Nephron (organoid): ENCODE measurements around the gene CYP4Z1.
A peak's percentile ranks its signal among the peaks of the same experiment; 100 is the strongest.
"Not testable (repeated sequence)": the region's sequence is repeated elsewhere in the genome, so short reads cannot be mapped to it uniquely, and the experiment has no call there.

Experiments
- H3K27ac Mint-ChIP-seq, 3 experiments: 2 replicates each; pipeline ENCODE4 v1.8.0; 2020; ENCODE audit warnings: mixed read lengths in 3 of 3, mild to moderate bottlenecking in 2 of 3, moderate library complexity in 1 of 3
- H3K27me3 Mint-ChIP-seq: 2 replicates; pipeline ENCODE4 v1.8.0; 2021; ENCODE audit warnings: low read depth, mild to moderate bottlenecking, moderate library complexity, mixed read lengths
- H3K36me3 Mint-ChIP-seq: 2 replicates; pipeline ENCODE4 v1.8.0; 2020; ENCODE audit warnings: low read depth, mixed read lengths
- H3K4me1 Mint-ChIP-seq: 2 replicates; pipeline ENCODE4 v1.8.0; 2020; ENCODE audit warnings: mixed read lengths
- H3K4me3 Mint-ChIP-seq, 3 experiments: 2 replicates each; pipeline ENCODE4 v1.8.0; 2020; ENCODE audit warnings: mild to moderate bottlenecking in 3 of 3, mixed read lengths in 3 of 3, moderate library complexity in 2 of 3
- H3K9me3 Mint-ChIP-seq: 2 replicates; pipeline ENCODE4 v1.8.0; 2020; ENCODE audit warnings: mixed read lengths
- TF ChIP-seq, protein P1 (sequence below), 3 experiments: fragments of 200-600 bp; sonication (generic); IDR thresholded peaks; one replicate each; pipeline ENCODE4 v1.5.0; 2021; ENCODE audit warnings: antibody characterized with exemption in 3 of 3; ENCODE audit not compliant: unreplicated experiment in 3 of 3

CYP4Z1 gene

GRCh38 chr1:47031059-47031458 is 36.0 kb upstream of the CYP4Z1 start:
- H3K27me3 Mint-ChIP-seq, result peaks cover 3% of the 10 kb centered on the region
- H3K36me3 Mint-ChIP-seq, result no peaks in the 10 kb centered on the region
- H3K9me3 Mint-ChIP-seq, result no peaks in the 10 kb centered on the region
- no peak overlapping the region for H3K4me3 Mint-ChIP-seq
- peaks cover 6% of the 10 kb centered on the region for H3K4me1 Mint-ChIP-seq
- TF ChIP-seq, protein P1, sequence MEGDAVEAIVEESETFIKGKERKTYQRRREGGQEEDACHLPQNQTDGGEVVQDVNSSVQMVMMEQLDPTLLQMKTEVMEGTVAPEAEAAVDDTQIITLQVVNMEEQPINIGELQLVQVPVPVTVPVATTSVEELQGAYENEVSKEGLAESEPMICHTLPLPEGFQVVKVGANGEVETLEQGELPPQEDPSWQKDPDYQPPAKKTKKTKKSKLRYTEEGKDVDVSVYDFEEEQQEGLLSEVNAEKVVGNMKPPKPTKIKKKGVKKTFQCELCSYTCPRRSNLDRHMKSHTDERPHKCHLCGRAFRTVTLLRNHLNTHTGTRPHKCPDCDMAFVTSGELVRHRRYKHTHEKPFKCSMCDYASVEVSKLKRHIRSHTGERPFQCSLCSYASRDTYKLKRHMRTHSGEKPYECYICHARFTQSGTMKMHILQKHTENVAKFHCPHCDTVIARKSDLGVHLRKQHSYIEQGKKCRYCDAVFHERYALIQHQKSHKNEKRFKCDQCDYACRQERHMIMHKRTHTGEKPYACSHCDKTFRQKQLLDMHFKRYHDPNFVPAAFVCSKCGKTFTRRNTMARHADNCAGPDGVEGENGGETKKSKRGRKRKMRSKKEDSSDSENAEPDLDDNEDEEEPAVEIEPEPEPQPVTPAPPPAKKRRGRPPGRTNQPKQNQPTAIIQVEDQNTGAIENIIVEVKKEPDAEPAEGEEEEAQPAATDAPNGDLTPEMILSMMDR (IDR thresholded peaks at IDR 0.05; ENCODE audit: unreplicated experiment in 3 of 3), result no peak
- H3K27ac Mint-ChIP-seq, result peak overlapping the region in 1 of 3 experiments; percentile 22

DNA sequence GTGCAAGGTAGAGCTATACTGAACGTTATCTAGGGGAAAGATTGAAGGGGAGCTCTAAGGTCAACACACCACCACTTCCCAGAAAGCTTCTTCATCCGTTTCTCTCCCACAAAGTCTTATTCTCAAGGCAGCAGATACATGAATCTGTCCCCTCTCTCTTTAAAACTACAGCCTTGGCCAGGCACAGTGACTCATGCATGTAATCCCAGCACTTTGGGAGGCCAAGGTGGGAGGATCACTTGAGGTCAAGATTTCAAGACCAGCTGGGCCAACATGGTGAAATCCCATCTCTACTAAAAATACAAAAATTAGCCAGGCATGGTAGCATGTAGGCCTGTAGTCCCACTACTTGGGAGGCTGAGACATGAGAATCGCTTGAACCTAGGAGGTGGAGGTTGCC is 35.4 kb upstream of the CYP4Z1 start:
- TF ChIP-seq, protein P1 (IDR thresholded peaks at IDR 0.05; ENCODE audit: unreplicated experiment in 3 of 3), result no peak
- no peak overlapping the region for H3K4me3 Mint-ChIP-seq

DNA sequence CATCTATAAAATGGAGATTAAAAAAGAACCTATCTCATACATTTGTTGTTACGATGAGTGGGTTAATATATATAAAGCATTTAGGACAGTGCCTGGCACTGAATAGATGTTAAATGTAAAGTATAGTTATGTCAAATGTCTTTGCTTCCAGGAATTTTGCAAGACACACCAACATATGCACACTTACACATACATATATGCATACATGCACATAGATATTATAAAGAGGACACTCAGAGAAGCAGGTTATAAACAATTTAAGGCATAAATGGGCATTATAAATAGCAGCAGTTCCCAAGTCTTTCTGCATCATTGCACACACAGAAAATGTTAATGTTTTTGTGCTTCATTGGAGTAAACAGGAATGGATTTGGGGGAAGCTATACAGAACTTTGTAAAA is 30.3 kb upstream of the CYP4Z1 start:
- Mint-ChIP-seq H3K4me3 (no peak overlapping the region), H3K9me3 (no peaks in the 10 kb centered on the region), H3K27ac (no peak overlapping the region), H3K36me3 (no peaks in the 10 kb centered on the region), H3K4me1 (no peaks in the 10 kb centered on the region), H3K27me3 (no peaks in the 10 kb centered on the region)
- TF ChIP-seq, protein P1 (IDR thresholded peaks at IDR 0.05; ENCODE audit: unreplicated experiment in 3 of 3), result no peak

More for the DNA sequence above, 35.4 kb upstream of the CYP4Z1 start:
- peaks cover 3% of the 10 kb centered on the region for H3K27me3 Mint-ChIP-seq
- peak overlapping the region in 1 of 3 experiments; percentile 22 for H3K27ac Mint-ChIP-seq
- peaks cover 6% of the 10 kb centered on the region for H3K4me1 Mint-ChIP-seq
- no peaks in the 10 kb centered on the region for H3K36me3 Mint-ChIP-seq
- no peaks in the 10 kb centered on the region for H3K9me3 Mint-ChIP-seq

- H3K36me3 Mint-ChIP-seq, result peaks cover 4% of the 10 kb centered on the region
- H3K9me3 Mint-ChIP-seq, result peaks cover 15% of the 10 kb centered on the region
- peaks cover 9% of the 10 kb centered on the region for H3K27me3 Mint-ChIP-seq
- no peaks in the 10 kb centered on the region for H3K4me1 Mint-ChIP-seq
- H3K4me3 Mint-ChIP-seq, result no peak overlapping the region
- no peak overlapping the region for H3K27ac Mint-ChIP-seq
- TF ChIP-seq, protein P1 (IDR thresholded peaks at IDR 0.05; ENCODE audit: unreplicated experiment in 3 of 3), result no peak
Observed at GRCh38 chr1:47059376-47059775, 7.7 kb upstream of the CYP4Z1 start.

- not testable (repeated sequence) for H3K9me3 Mint-ChIP-seq, H3K27ac Mint-ChIP-seq, H3K36me3 Mint-ChIP-seq, H3K4me3 Mint-ChIP-seq, H3K4me1 Mint-ChIP-seq
- peaks cover 32% of the 10 kb centered on the region for H3K27me3 Mint-ChIP-seq
Observed at GRCh38 chr1:47069080-47069479, 2.0 kb downstream of the CYP4Z1 start.

DNA sequence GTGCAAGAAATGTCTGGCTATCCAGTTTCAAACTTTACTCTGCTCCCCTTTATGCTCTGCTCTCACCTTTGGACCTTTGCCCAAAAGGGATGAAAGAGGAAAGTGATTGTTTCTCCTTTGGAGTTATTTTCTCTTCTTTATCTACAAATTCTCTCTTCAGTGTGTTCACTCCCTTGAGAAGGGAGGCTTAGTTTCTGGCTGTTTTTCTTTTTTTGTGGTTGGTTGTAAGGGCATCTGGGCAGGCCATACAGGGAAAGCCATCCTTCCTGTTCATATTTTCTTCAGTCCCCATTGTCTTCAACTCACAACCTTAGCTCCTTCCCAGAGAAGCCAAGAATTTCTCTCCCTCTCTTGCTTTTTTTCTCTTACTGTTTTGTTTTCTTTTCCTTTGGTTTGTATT is 2.5 kb downstream of the CYP4Z1 start:
- not testable (repeated sequence) for H3K9me3 Mint-ChIP-seq, H3K36me3 Mint-ChIP-seq, H3K4me1 Mint-ChIP-seq, H3K4me3 Mint-ChIP-seq, H3K27ac Mint-ChIP-seq
- peaks cover 32% of the 10 kb centered on the region for H3K27me3 Mint-ChIP-seq

DNA sequence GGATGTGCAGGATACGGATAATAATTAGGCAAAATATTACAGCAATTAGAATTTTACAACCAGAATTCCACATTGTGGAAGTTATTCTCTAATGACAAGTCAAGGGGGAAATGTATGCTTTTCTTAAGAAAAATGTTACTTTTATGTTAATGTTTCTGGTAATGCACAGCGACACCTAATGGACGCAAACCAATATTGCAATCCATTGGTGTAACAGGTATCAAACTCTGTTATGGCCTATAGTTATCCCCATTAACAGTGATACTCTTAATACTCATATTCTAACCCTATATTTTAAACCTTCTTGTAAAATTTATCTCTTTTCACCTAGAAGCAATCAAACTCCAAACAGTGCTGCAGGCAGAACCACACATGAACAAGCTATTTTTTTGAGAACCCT is 22.3 kb downstream of the CYP4Z1 start:
- TF ChIP-seq, protein P1 (IDR thresholded peaks at IDR 0.05; ENCODE audit: unreplicated experiment in 3 of 3), result peak; percentile 47 to 68 (median 53)
- H3K27me3 Mint-ChIP-seq, H3K4me3 Mint-ChIP-seq, H3K9me3 Mint-ChIP-seq, H3K27ac Mint-ChIP-seq, H3K4me1 Mint-ChIP-seq, H3K36me3 Mint-ChIP-seq: not testable (repeated sequence)

DNA sequence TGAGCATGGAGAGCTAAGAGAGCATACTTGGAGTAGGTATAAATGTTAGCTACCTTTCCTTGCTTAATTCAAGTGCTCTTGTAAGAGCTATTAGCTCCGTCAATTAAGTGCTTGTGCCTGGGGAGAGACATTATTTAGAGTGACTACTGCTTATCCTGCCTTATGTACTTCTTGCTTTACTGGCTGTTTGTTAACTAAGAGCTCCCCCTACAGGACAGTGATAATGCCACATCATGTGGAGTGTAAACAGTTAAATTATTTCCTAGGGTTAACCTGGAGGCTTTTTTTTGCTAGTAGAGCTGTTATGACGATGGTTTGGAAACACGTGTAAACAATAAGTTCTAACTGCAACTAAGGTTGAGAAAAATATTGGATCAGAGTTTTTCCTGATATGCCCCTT is 24.4 kb downstream of the CYP4Z1 start:
- not testable (repeated sequence) for H3K27me3 Mint-ChIP-seq, H3K4me3 Mint-ChIP-seq, H3K36me3 Mint-ChIP-seq, H3K9me3 Mint-ChIP-seq, H3K27ac Mint-ChIP-seq, H3K4me1 Mint-ChIP-seq
